Suprapubic skin (tissue), 3 donors: ENCODE measurements around the gene PSD.

Experiments used
- CTCF ChIP-seq, 2 donors: fragments of 200-600 bp in 1 of 2; fragments of 450-650 bp in 1 of 2; sonication (generic) in 1 of 2; IDR thresholded peaks; one replicate each; pipeline ENCODE4 v1.5.1; 2016 to 2019; ENCODE audit warnings: antibody characterized with exemption in 2 of 2, mild to moderate bottlenecking in 1 of 2, moderate library complexity in 1 of 2
- POLR2A ChIP-seq, 2 donors: fragments of 450-650 bp; IDR thresholded peaks; one replicate each; pipeline ENCODE4 v1.6.1; 2017; ENCODE audit warnings: antibody characterized with exemption in 2 of 2, mild to moderate bottlenecking in 2 of 2, moderate library complexity in 2 of 2

- TF ChIP-seq POLR2A (IDR thresholded peaks at IDR 0.05) (no peak), CTCF (IDR thresholded peaks at IDR 0.05) (peak in 1 of 2 donors; percentile 96)
Measured at GRCh38 chr10:102393411-102394078, 25.0 kb downstream of the PSD start.
